Keratinocyte (primary cell): ENCODE data around the gene TVP23C. TPM values are rescaled to one million over a fixed set of nuclear protein-coding genes. Genes with fewer than 3 reads are reported as not detected.
"Not testable (repeated sequence)": the region's sequence is repeated elsewhere in the genome, so short reads cannot be mapped to it uniquely, and the experiment has no call there.

ENCODE experiments used
- DNase-seq: peaks from one replicate; pipeline ENCODE4 v3.0.0-alpha.2; 2011; ENCODE audit warnings: low read depth, missing footprints, low spot score
- FAIRE-seq: peaks from 2 replicates; lab custom pipeline; 2011; peaks lifted over from hg19 to GRCh38; lab: Jason Lieb, UNC
- H2AFZ ChIP-seq: 2 replicates; pipeline ENCODE4 v1.6.0; 2012; ENCODE audit warnings: low read length, control low read depth, inconsistent platforms; ENCODE audit not compliant: control insufficient read depth
- H3K27ac ChIP-seq: 2 replicates; pipeline ENCODE4 v1.5.1; 2011; ENCODE audit warnings: low read length; ENCODE audit not compliant: control insufficient read depth, insufficient read depth
- H3K27me3 ChIP-seq: 3 replicates; pipeline ENCODE4 v1.6.0; 2011; ENCODE audit warnings: low read length; ENCODE audit not compliant: control insufficient read depth, insufficient read depth; ENCODE audit errors: extremely low read depth
- H3K36me3 ChIP-seq, 2 experiments: 2 replicates in 1 of 2; 3 replicates in 1 of 2; pipeline ENCODE4 v1.5.1; 2011; ENCODE audit warnings: low read length in 2 of 2, mild to moderate bottlenecking in 1 of 2; ENCODE audit not compliant: control insufficient read depth in 2 of 2, insufficient read depth in 2 of 2; ENCODE audit errors: extremely low read depth in 1 of 2
- H3K4me1 ChIP-seq: 3 replicates; pipeline ENCODE4 v1.5.1; 2011; ENCODE audit warnings: low read length; ENCODE audit not compliant: control insufficient read depth, insufficient read depth; ENCODE audit errors: extremely low read depth
- H3K4me2 ChIP-seq: 3 replicates; pipeline ENCODE4 v1.6.0; 2011; ENCODE audit warnings: low read depth, low read length; ENCODE audit not compliant: control insufficient read depth, insufficient read depth; ENCODE audit errors: extremely low read depth
- H3K4me3 ChIP-seq, 3 experiments: fragments of 200-600 bp in 1 of 3; sonication (generic) in 1 of 3; 2 replicates in 2 of 3; 3 replicates in 1 of 3; pipeline ENCODE4 v1.5.1; 2011 to 2016; ENCODE audit warnings: low read length in 3 of 3, mild to moderate bottlenecking in 3 of 3, control low read depth in 2 of 3, inconsistent platforms in 1 of 3, low read depth in 1 of 3, mixed read lengths in 1 of 3, mixed run types in 1 of 3, moderate library complexity in 1 of 3; ENCODE audit not compliant: control insufficient read depth in 2 of 3, insufficient read depth in 2 of 3; ENCODE audit errors: extremely low read depth in 1 of 3
- H3K79me2 ChIP-seq: 2 replicates; pipeline ENCODE4 v1.6.0; 2012; ENCODE audit warnings: low read length; ENCODE audit not compliant: control insufficient read depth, insufficient read depth
- H3K9ac ChIP-seq: 3 replicates; pipeline ENCODE4 v1.6.0; 2011; ENCODE audit warnings: low read length; ENCODE audit not compliant: control insufficient read depth, insufficient read depth; ENCODE audit errors: extremely low read depth
- H3K9me1 ChIP-seq: 3 replicates; pipeline ENCODE4 v1.6.0; 2011; ENCODE audit warnings: low read length; ENCODE audit not compliant: control insufficient read depth, insufficient read depth; ENCODE audit errors: extremely low read depth
- H3K9me3 ChIP-seq: 2 replicates; pipeline ENCODE4 v1.5.1; 2012; ENCODE audit warnings: low read depth, low read length; ENCODE audit not compliant: control insufficient read depth
- H4K20me1 ChIP-seq: 3 replicates; pipeline ENCODE4 v1.6.0; 2011; ENCODE audit warnings: low read length; ENCODE audit not compliant: control insufficient read depth, insufficient read depth; ENCODE audit errors: extremely low read depth
- CTCF ChIP-seq, 3 experiments: IDR thresholded peaks in 1 of 3; conservative IDR thresholded peaks in 1 of 3; optimal IDR thresholded peaks in 1 of 3; 2 replicates in 2 of 3; 3 replicates in 1 of 3; pipeline versions ENCODE3 to v1.5.1; 2011; ENCODE audit warnings: low read length in 3 of 3, mild to moderate bottlenecking in 3 of 3, moderate library complexity in 2 of 3, control low read depth in 1 of 3, inconsistent platforms in 1 of 3; ENCODE audit not compliant: insufficient read depth in 2 of 3; ENCODE audit errors: extremely low read depth in 1 of 3
- dilution Hi-C: fragments of 300-500 bp; cut with MboI; formaldehyde crosslinking; loops from one replicate; pipeline ENCODE4 v1.7.0; 2020; ENCODE audit warnings: low sequenced_read_pairs; ENCODE audit not compliant: extremely low pct_ligation_motif_present
- polyA plus RNA-seq, 5 experiments: library from polyadenylated mRNA; depleted of rRNA in 3 of 5; stranded (reverse) in 3 of 5; stranded (forward) in 1 of 5; unstranded in 1 of 5; fragments of >200 nt; gene quantifications; 1 replicate in 1 of 5; 2 replicates in 3 of 5; 3 replicates in 1 of 5; pipeline versions ENCODE4 v1.2.1 to v1.2.3, GENCODE V29; 2011 to 2012; ENCODE audit warnings: missing spikeins in 2 of 5, low read depth in 1 of 5, low replicate concordance in 1 of 5

Gene TVP23C
- polyA plus RNA-seq, 1 donor (not counting 4 experiments of a cell fraction or from before 2014, with no cell fraction given) = 5.7 TPM

- H3K79me2 ChIP-seq, H3K4me2 ChIP-seq, H2AFZ ChIP-seq, H4K20me1 ChIP-seq, H3K4me3 ChIP-seq, H3K36me3 ChIP-seq, dilution Hi-C loops, H3K9ac ChIP-seq, FAIRE-seq, H3K9me1 ChIP-seq, DNase-seq, H3K9me3 ChIP-seq, H3K27me3 ChIP-seq, H3K4me1 ChIP-seq, H3K27ac ChIP-seq: not testable (repeated sequence)
Measured at GRCh38 chr17:15533122-15533521, 30.2 kb downstream of the TVP23C start.

- H3K27ac ChIP-seq, H4K20me1 ChIP-seq, H3K9me3 ChIP-seq, H3K4me2 ChIP-seq, DNase-seq, H3K27me3 ChIP-seq, H3K9ac ChIP-seq, H3K79me2 ChIP-seq, dilution Hi-C loops, H2AFZ ChIP-seq, H3K9me1 ChIP-seq, H3K4me3 ChIP-seq, H3K36me3 ChIP-seq, H3K4me1 ChIP-seq: not testable (repeated sequence)
- peak in 1 of 3 experiments; percentile 22 for TF ChIP-seq CTCF (optimal IDR thresholded peaks at IDR 0.05 in 1 of 3, IDR thresholded peaks at IDR 0.05 in 1 of 3, conservative IDR thresholded peaks at IDR 0.05 in 1 of 3; ENCODE audit: extremely low read depth in 1 of 3, insufficient read depth in 2 of 3, low read length in 3 of 3)
- peak; percentile 46 for FAIRE-seq
Measured at GRCh38 chr17:15526292-15527218, 36.7 kb downstream of the TVP23C start.

GRCh38 chr17:15524990-15525985, 38.0 kb downstream of the TVP23C start:
- FAIRE-seq, H3K4me2 ChIP-seq, H3K4me3 ChIP-seq, H2AFZ ChIP-seq, H3K9me3 ChIP-seq, H3K27me3 ChIP-seq, H3K9me1 ChIP-seq, dilution Hi-C loops, H3K4me1 ChIP-seq, H3K79me2 ChIP-seq, DNase-seq, H3K9ac ChIP-seq, H3K27ac ChIP-seq, H4K20me1 ChIP-seq, H3K36me3 ChIP-seq: not testable (repeated sequence)
